Upper lobe of right lung (tissue), 1 donor: ENCODE data around the gene RLN3. TPM values are rescaled to one million over a fixed set of nuclear protein-coding genes. Genes with fewer than 3 reads are reported as not detected.

ENCODE experiments used
- ATAC-seq: fragments of 200-7000 bp; cut with Tn5 transposase; one replicate; pipeline ENCODE4 v1.9.1; 2020; ENCODE audit warnings: mild to moderate bottlenecking, moderate library complexity
- DNase-seq: peaks from one replicate; pipeline ENCODE4 v3.0.0-alpha.2; 2020
- H3K27ac ChIP-seq: fragments of 200-600 bp; one replicate; pipeline ENCODE4 v1.8.0; 2022
- H3K27me3 ChIP-seq: fragments of 200-600 bp; one replicate; pipeline ENCODE4 v1.8.0; 2022; ENCODE audit warnings: mild to moderate bottlenecking
- H3K36me3 ChIP-seq: fragments of 200-600 bp; one replicate; pipeline ENCODE4 v1.8.0; 2022
- H3K4me1 ChIP-seq: fragments of 200-600 bp; one replicate; pipeline ENCODE4 v1.8.0; 2022
- H3K4me3 ChIP-seq: fragments of 200-600 bp; one replicate; pipeline ENCODE4 v1.8.0; 2022; ENCODE audit warnings: mild to moderate bottlenecking
- H3K9me3 ChIP-seq: fragments of 200-600 bp; one replicate; pipeline ENCODE4 v1.8.0; 2022
- intact Hi-C: fragments of 100-400 bp; cut with DNase I; formaldehyde crosslinking; loops from one replicate; pipeline ENCODE4 v1.11.0; 2022
- total RNA-seq: library from RNA; stranded (reverse); fragmentation: NEBNext Ultra II Directional; extraction: Animal tissue kit (Norgen Biotek cat#: 25700); gene quantifications from one replicate; pipeline ENCODE4 v1.2.1, GENCODE V29; 2021
- TF ChIP-seq, protein P1 (sequence below): fragments of 200-600 bp; IDR thresholded peaks from one replicate; pipeline ENCODE4 v1.8.0; 2022; ENCODE audit warnings: antibody characterized with exemption
- donor health status: DM: no; HTN: yes; CAD: no; lungs with severe emphysema.

Gene RLN3
- total RNA-seq, 1 donor from 2014 or later: not detected

GRCh38 chr19:13995017-13995728, 32.8 kb upstream of the RLN3 start:
- Histone ChIP-seq H3K4me1 (no peaks in the 10 kb centered on the region), H3K9me3 (no peaks in the 10 kb centered on the region), H3K4me3 (no peak overlapping the region), H3K27ac (no peak overlapping the region), H3K27me3 (no peaks in the 10 kb centered on the region), H3K36me3 (peaks cover 4% of the 10 kb centered on the region)
- intact Hi-C loops: no loop called here
- no peak for DNase-seq
- no peak for ATAC-seq
- TF ChIP-seq, protein P1, sequence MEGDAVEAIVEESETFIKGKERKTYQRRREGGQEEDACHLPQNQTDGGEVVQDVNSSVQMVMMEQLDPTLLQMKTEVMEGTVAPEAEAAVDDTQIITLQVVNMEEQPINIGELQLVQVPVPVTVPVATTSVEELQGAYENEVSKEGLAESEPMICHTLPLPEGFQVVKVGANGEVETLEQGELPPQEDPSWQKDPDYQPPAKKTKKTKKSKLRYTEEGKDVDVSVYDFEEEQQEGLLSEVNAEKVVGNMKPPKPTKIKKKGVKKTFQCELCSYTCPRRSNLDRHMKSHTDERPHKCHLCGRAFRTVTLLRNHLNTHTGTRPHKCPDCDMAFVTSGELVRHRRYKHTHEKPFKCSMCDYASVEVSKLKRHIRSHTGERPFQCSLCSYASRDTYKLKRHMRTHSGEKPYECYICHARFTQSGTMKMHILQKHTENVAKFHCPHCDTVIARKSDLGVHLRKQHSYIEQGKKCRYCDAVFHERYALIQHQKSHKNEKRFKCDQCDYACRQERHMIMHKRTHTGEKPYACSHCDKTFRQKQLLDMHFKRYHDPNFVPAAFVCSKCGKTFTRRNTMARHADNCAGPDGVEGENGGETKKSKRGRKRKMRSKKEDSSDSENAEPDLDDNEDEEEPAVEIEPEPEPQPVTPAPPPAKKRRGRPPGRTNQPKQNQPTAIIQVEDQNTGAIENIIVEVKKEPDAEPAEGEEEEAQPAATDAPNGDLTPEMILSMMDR: no peak

DNA sequence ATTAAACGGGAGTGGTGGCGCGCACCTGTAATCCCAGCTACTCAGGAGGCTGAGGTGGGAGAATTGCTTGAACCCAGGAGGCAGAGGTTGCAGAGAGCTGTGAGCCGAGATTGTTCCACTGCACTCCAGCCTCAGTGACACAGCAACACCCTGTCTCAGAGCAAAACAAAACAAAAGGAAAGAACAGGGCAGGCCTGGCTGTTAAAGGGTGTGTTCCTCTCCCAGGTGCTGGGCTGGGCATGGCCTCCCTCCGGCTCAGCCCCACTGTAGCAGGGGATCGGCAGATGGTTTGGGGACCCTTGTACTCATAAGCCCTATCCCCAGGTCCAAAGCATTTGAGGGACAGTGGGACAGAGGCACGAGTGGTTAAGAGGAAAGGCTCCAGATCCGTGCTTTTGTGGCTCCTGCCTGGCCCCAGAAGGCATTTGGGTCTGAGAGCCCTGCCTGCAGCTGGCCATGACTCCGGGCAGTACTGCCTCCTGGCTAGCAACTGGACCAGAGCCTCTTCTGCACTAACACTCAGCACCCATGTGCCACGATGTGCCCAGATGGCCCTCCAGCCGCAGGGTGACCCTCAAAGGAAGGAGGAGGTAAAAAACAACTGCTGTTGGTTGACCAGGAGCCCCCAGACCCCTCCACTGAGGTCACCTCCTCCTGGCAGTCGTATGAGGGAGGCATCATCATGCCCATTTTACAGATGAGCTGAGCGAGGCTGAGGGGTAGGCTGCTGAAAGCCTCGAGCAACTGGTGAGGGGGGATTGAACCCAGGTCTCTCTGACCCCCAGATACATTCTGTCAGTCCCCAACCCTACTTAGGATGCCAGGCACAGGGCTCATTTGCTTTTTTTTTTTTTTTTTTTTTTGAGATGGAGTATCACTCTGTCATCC, 31.8 kb upstream of the RLN3 start:
- no peak overlapping the region for H3K27ac ChIP-seq
- no peaks in the 10 kb centered on the region for H3K27me3 ChIP-seq
- TF ChIP-seq, protein P1: no peak
- intact Hi-C loops: no loop called here
- H3K9me3 ChIP-seq: no peaks in the 10 kb centered on the region
- DNase-seq (peak; percentile 36), ATAC-seq (no peak)
- H3K36me3 ChIP-seq: peaks cover 4% of the 10 kb centered on the region
- H3K4me1 ChIP-seq: no peaks in the 10 kb centered on the region
- no peak overlapping the region for H3K4me3 ChIP-seq

- no peak overlapping the region for H3K4me3 ChIP-seq
- H3K27me3 ChIP-seq: no peaks in the 10 kb centered on the region
- H3K9me3 ChIP-seq: no peaks in the 10 kb centered on the region
- H3K36me3 ChIP-seq: peaks cover 4% of the 10 kb centered on the region
- no peak for ATAC-seq
- intact Hi-C loops: no loop called here
- H3K27ac ChIP-seq: no peak overlapping the region
- TF ChIP-seq, protein P1: no peak
- DNase-seq: peak; percentile 57
- peaks cover 3% of the 10 kb centered on the region for H3K4me1 ChIP-seq
These were observed 30.9 kb upstream of the RLN3 start for GRCh38 chr19:13996928-13997630.

GRCh38 chr19:13997631-13997962, 30.4 kb upstream of the RLN3 start:
- no peaks in the 10 kb centered on the region for H3K9me3 ChIP-seq
- TF ChIP-seq, protein P1: no peak
- H3K27ac ChIP-seq: no peak overlapping the region
- H3K4me1 ChIP-seq: peaks cover 6% of the 10 kb centered on the region
- DNase-seq: no peak
- H3K36me3 ChIP-seq: no peaks in the 10 kb centered on the region
- no peak for ATAC-seq
- intact Hi-C loops: no loop called here
- H3K4me3 ChIP-seq: no peak overlapping the region
- no peaks in the 10 kb centered on the region for H3K27me3 ChIP-seq

- no peaks in the 10 kb centered on the region for H3K27me3 ChIP-seq
- ATAC-seq (no peak), DNase-seq (no peak)
- H3K9me3 ChIP-seq: no peaks in the 10 kb centered on the region
- no peak overlapping the region for H3K27ac ChIP-seq
- intact Hi-C loops: no loop called here
- peaks cover 14% of the 10 kb centered on the region for H3K4me1 ChIP-seq
- no peak overlapping the region for H3K4me3 ChIP-seq
- no peaks in the 10 kb centered on the region for H3K36me3 ChIP-seq
- TF ChIP-seq, protein P1: no peak
These were observed 29.5 kb upstream of the RLN3 start for GRCh38 chr19:13998426-13998825.
